Myometrial cell (primary cell): ENCODE results near the gene FAT4. TPM values are rescaled to one million over a fixed set of nuclear protein-coding genes. Genes with fewer than 3 reads are reported as not detected.

Source experiments
- total RNA-seq: library from RNA; depleted of rRNA; stranded (reverse); fragments of >200 nt; gene quantifications from 2 replicates; pipeline ENCODE4 v1.2.3, GENCODE V29; 2015

Gene FAT4, protein sequence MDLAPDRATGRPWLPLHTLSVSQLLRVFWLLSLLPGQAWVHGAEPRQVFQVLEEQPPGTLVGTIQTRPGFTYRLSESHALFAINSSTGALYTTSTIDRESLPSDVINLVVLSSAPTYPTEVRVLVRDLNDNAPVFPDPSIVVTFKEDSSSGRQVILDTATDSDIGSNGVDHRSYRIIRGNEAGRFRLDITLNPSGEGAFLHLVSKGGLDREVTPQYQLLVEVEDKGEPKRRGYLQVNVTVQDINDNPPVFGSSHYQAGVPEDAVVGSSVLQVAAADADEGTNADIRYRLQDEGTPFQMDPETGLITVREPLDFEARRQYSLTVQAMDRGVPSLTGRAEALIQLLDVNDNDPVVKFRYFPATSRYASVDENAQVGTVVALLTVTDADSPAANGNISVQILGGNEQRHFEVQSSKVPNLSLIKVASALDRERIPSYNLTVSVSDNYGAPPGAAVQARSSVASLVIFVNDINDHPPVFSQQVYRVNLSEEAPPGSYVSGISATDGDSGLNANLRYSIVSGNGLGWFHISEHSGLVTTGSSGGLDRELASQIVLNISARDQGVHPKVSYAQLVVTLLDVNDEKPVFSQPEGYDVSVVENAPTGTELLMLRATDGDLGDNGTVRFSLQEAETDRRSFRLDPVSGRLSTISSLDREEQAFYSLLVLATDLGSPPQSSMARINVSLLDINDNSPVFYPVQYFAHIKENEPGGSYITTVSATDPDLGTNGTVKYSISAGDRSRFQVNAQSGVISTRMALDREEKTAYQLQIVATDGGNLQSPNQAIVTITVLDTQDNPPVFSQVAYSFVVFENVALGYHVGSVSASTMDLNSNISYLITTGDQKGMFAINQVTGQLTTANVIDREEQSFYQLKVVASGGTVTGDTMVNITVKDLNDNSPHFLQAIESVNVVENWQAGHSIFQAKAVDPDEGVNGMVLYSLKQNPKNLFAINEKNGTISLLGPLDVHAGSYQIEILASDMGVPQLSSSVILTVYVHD (N-terminal part only)
- 5.5 and 8.3 TPM in 2 replicates for total RNA-seq

DNA sequence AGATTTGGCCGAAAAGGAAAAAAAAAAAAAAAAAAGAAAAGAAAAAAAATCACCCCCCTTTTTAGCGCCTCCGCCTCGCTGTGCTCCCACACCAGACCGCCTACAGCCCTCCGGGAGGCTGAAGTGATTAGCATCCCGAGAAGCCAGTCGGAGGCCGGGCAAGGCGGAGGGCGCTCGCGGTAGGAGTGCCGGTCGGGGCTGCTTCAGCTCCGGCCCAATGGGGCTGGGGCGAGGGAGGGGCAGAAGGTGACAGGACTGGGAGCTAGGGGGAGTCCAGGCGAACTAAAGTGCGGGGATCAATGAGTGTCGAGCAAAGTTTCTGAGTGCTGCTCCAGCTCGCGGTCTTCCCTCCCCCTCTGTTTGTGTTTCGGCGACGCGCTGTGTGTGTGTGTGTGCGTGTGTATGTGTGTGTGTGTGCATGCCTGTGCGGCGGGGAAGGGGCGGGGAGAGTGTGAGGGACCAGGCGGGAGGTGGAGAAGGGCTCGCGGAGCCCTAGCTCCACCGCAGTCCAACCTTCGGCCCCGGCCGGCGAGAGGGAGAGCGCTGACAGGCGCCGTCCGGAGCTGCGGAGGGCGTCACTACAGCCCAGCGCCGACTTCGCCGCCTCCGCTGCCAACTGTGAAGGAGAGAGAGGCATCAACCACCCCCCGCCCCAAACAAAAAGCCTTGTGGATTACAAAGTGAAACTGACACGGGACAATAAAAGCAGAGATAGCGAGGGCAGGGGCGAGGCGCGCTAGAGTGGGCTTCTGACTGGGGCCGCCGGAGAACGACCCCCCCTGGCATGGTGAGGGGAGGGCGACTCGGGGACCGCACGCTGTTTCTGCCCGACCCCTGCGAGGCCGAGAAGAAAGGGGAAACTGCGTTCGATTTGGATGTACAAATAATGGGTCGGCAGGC is at the start of gene FAT4:
TSS of gene FAT4 (plus strand) at position 280 of the 900 bp plus-strand sequence. CDS start 1,457 bp downstream, outside the sequence.

